ENCODE results near the gene NDUFS3. TPM values are rescaled to one million over a fixed set of nuclear protein-coding genes. Genes with fewer than 3 reads are reported as not detected.

NDUFS3 gene
- total and polyA plus RNA-seq, 2 experiments from 2014 or later = 108 to 168 TPM

DNA sequence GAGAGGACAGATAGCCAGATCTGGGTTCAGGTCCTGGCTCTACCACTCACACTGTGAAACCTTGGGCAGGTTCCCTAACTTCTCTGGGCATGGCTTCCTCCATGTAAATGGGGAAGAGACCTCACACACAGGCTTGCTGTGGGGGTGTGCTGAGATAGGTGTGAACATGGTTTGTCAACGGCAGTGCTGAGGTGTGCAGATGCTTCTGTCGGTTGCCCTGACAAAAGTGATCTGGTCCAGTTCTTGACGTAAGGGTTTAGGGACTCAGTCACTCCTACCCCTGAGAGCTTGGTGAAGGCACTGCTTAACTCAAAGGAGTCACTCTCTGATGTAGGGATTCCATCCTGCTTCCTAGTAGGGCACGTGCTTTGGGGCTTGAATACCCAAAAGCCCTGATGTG lies 13.4 kb downstream of the NDUFS3 start (continued):
- TF ChIP-seq, protein P1, sequence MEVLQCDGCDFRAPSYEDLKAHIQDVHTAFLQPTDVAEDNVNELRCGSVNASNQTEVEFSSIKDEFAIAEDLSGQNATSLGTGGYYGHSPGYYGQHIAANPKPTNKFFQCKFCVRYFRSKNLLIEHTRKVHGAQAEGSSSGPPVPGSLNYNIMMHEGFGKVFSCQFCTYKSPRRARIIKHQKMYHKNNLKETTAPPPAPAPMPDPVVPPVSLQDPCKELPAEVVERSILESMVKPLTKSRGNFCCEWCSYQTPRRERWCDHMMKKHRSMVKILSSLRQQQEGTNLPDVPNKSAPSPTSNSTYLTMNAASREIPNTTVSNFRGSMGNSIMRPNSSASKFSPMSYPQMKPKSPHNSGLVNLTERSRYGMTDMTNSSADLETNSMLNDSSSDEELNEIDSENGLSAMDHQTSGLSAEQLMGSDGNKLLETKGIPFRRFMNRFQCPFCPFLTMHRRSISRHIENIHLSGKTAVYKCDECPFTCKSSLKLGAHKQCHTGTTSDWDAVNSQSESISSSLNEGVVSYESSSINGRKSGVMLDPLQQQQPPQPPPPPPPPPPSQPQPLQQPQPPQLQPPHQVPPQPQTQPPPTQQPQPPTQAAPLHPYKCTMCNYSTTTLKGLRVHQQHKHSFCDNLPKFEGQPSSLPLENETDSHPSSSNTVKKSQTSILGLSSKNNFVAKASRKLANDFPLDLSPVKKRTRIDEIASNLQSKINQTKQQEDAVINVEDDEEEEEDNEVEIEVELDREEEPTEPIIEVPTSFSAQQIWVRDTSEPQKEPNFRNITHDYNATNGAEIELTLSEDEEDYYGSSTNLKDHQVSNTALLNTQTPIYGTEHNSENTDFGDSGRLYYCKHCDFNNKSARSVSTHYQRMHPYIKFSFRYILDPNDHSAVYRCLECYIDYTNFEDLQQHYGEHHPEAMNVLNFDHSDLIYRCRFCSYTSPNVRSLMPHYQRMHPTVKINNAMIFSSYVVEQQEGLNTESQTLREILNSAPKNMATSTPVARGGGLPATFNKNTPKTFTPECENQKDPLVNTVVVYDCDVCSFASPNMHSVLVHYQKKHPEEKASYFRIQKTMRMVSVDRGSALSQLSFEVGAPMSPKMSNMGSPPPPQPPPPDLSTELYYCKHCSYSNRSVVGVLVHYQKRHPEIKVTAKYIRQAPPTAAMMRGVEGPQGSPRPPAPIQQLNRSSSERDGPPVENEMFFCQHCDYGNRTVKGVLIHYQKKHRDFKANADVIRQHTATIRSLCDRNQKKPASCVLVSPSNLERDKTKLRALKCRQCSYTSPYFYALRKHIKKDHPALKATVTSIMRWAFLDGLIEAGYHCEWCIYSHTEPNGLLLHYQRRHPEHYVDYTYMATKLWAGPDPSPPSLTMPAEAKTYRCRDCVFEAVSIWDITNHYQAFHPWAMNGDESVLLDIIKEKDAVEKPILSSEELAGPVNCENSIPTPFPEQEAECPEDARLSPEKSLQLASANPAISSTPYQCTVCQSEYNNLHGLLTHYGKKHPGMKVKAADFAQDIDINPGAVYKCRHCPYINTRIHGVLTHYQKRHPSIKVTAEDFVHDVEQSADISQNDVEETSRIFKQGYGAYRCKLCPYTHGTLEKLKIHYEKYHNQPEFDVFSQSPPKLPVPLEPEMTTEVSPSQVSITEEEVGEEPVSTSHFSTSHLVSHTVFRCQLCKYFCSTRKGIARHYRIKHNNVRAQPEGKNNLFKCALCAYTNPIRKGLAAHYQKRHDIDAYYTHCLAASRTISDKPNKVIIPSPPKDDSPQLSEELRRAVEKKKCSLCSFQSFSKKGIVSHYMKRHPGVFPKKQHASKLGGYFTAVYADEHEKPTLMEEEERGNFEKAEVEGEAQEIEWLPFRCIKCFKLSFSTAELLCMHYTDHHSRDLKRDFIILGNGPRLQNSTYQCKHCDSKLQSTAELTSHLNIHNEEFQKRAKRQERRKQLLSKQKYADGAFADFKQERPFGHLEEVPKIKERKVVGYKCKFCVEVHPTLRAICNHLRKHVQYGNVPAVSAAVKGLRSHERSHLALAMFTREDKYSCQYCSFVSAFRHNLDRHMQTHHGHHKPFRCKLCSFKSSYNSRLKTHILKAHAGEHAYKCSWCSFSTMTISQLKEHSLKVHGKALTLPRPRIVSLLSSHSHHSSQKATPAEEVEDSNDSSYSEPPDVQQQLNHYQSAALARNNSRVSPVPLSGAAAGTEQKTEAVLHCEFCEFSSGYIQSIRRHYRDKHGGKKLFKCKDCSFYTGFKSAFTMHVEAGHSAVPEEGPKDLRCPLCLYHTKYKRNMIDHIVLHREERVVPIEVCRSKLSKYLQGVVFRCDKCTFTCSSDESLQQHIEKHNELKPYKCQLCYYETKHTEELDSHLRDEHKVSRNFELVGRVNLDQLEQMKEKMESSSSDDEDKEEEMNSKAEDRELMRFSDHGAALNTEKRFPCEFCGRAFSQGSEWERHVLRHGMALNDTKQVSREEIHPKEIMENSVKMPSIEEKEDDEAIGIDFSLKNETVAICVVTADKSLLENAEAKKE (CRISPR knock-in tag; IDR thresholded peaks at IDR 0.05) = no peak
- no peak for TF ChIP-seq EZH2phosphoT487 (IDR thresholded peaks at IDR 0.05; ENCODE audit: unreplicated experiment)
- TF ChIP-seq, protein P2, sequence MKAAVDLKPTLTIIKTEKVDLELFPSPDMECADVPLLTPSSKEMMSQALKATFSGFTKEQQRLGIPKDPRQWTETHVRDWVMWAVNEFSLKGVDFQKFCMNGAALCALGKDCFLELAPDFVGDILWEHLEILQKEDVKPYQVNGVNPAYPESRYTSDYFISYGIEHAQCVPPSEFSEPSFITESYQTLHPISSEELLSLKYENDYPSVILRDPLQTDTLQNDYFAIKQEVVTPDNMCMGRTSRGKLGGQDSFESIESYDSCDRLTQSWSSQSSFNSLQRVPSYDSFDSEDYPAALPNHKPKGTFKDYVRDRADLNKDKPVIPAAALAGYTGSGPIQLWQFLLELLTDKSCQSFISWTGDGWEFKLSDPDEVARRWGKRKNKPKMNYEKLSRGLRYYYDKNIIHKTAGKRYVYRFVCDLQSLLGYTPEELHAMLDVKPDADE (IDR thresholded peaks at IDR 0.05) = no peak
- no peak for TF ChIP-seq JUNB (IDR thresholded peaks at IDR 0.05; ENCODE audit: unreplicated experiment)
- no peak for TF ChIP-seq CREB1 (CRISPR knock-in tag; IDR thresholded peaks at IDR 0.05; ENCODE audit: low read depth)
- TF ChIP-seq ZNF331 (CRISPR knock-in tag; IDR thresholded peaks at IDR 0.05; ENCODE audit: low read depth) = no peak
- TF ChIP-seq, protein P3, sequence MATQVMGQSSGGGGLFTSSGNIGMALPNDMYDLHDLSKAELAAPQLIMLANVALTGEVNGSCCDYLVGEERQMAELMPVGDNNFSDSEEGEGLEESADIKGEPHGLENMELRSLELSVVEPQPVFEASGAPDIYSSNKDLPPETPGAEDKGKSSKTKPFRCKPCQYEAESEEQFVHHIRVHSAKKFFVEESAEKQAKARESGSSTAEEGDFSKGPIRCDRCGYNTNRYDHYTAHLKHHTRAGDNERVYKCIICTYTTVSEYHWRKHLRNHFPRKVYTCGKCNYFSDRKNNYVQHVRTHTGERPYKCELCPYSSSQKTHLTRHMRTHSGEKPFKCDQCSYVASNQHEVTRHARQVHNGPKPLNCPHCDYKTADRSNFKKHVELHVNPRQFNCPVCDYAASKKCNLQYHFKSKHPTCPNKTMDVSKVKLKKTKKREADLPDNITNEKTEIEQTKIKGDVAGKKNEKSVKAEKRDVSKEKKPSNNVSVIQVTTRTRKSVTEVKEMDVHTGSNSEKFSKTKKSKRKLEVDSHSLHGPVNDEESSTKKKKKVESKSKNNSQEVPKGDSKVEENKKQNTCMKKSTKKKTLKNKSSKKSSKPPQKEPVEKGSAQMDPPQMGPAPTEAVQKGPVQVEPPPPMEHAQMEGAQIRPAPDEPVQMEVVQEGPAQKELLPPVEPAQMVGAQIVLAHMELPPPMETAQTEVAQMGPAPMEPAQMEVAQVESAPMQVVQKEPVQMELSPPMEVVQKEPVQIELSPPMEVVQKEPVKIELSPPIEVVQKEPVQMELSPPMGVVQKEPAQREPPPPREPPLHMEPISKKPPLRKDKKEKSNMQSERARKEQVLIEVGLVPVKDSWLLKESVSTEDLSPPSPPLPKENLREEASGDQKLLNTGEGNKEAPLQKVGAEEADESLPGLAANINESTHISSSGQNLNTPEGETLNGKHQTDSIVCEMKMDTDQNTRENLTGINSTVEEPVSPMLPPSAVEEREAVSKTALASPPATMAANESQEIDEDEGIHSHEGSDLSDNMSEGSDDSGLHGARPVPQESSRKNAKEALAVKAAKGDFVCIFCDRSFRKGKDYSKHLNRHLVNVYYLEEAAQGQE (IDR thresholded peaks at IDR 0.05; ENCODE audit: unreplicated experiment) = no peak
- no peak for TF ChIP-seq STAT1 (IDR thresholded peaks at IDR 0.05; ENCODE audit: unreplicated experiment)

Data from GM23338 (cell line).